HG03196 (cell line): ENCODE results near the gene PRODH.
"Not testable (repeated sequence)": the region's sequence is repeated elsewhere in the genome, so short reads cannot be mapped to it uniquely, and the experiment has no call there.

ENCODE experiments used
- ATAC-seq: cut with Tn5 transposase; IDR thresholded peaks from one replicate; pipeline ENCODE4 v1.9.1; 2021; ENCODE audit not compliant: unreplicated experiment

Gene PRODH

DNA sequence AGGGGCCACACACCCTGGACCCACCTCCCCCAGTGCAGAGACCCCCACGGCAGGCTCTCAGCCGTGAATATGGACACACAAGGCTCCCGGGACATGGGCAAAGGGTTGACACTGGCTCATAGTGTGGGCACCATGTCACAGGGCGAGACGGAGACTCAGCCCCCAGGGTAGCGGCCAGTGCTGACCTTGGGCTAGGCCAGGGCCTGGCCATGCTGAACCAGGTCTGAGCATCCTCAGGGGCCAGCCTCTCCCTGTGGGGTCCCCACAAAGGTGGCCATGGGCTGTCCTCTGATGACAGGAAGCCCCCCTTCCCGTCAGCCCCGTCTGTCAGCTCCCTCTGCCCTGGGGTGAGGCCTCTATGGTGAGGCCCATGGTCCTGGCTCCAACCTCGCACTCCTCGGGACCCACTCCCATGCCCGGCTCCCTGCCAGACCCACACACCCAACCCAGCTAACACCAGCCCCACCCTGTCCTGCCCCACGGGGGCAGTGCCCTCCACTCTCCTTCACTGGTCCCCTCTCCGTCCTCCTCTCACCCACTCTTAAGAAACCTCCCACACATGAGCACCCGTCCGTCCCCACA lies 19.0 kb upstream of the PRODH start:
- ATAC-seq, result no peak

DNA sequence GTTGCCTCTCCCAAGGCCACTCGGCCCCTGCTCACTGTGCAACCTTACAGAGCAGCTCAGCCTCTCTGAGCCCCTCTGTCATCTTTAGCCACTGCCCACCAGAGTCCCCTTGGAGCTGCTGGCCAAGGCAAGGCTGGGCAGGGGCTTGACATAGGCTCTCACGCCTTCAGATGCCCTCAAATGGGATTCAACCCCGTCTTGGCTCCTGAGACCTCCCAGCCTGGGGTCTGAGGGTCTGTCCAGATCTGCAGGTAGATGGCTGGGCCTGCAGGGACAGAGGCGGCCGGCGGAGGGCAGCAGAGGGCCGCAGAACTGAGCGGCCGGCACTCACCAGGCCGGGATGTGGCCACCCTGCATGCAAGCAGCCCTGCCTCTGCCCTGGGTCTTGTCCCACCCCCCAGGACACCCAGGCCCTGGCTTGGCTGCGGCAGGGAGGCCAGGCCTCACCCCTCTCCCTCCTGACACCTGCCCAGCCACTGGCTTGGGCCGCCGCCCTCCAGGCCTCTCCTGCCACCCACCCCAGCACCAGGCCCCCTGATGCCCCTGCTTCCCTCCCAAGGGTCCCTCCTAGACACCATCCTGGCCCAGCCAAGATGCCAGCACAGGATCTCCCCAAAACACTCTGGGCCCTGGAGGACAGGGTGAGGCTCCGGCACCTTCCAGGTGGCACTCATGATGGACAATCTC lies 18.4 kb upstream of the PRODH start:
- not testable (repeated sequence) for ATAC-seq

- not testable (repeated sequence) for ATAC-seq
Measured at GRCh38 chr22:18953128-18953527, 17.0 kb upstream of the PRODH start.

GRCh38 chr22:18952022-18952421 lies 15.9 kb upstream of the PRODH start:
- ATAC-seq, result no peak

GRCh38 chr22:18950141-18950540 lies 14.0 kb upstream of the PRODH start:
- ATAC-seq, result no peak

- ATAC-seq, result no peak
Measured at GRCh38 chr22:18947905-18948304, 11.8 kb upstream of the PRODH start.

DNA sequence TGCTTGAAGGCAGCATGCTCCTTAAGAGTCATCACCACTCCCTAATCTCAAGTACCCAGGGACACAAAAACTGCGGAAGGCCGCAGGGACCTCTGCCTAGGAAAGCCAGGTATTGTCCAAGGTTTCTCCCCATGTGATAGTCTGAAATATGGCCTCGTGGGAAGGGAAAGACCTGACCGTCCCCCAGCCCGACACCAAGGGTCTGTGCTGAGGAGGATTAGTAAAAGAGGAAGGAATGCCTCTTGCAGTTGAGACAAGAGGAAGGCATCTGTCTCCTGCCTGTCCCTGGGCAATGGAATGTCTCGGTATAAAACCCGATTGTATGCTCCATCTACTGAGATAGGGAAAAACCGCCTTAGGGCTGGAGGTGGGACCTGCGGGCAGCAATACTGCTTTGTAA lies 11.0 kb upstream of the PRODH start:
- not testable (repeated sequence) for ATAC-seq

DNA sequence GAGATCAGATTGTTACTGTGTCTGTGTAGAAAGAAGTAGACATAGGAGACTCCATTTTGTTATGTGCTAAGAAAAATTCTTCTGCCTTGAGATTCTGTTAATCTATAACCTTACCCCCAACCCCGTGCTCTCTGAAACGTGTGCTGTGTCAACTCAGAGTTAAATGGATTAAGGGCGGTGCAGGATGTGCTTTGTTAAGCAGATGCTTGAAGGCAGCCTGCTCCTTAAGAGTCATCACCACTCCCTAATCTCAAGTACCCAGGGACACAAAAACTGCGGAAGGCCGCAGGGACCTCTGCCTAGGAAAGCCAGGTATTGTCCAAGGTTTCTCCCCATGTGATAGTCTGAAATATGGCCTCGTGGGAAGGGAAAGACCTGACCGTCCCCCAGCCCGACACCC lies 2.6 kb upstream of the PRODH start:
- ATAC-seq, result not testable (repeated sequence)

GRCh38 chr22:18934688-18935087 lies 1.4 kb downstream of the PRODH start:
- ATAC-seq, result not testable (repeated sequence)

DNA sequence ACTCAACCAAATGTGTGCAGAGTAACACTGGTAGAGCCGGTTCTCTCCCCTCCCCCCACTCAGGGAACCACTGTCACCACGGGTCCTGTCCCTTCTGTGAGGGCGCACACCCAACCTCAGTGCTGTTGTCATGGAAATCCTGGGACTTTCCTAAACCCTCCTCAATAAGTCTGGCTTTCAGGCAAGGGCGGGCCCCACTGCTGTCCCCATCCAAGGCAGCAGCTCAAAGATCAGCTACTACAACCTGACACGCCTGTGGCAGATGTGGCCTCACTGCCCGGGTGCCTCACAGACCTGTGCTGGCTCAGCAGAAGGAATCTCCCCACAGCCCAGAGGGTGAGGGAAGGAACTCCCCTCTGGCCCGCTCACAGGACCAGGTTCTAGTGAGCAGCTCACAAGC lies 2.2 kb downstream of the PRODH start:
- no peak for ATAC-seq

DNA sequence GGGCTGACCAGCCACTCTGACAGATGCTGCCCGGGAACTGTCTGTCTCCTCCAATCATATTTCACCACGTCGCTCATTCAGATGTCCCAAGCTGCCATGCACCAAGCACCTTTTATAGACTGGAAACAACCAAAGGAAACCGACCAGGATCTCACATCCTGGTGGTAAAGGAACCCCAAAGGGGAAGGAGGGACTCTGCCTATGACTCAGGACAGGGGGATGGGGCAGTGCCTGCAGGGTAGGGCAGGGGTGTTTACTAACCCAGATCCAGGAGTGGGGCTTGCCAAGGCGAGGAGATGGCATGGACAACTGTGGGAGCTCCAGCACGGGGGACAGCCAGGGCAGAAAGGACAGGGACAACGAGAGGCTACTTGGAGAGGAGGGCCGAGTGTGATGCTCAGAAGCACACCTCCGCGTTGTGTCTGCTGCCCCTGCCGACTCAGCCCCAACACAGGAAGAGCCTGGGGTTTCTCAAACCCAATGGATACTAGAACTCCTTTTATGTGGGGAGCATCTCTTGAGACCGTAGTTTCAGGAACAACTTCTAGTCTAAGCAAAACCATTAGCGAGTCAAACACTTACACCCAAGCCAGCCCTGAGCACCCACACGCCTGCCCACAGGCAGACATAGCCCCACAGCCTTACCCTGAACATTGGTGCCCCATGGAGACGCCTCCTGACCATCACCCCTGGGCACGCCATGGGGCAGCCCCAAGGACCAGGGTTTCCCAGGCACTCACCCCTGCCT lies 4.0 kb downstream of the PRODH start:
- ATAC-seq, result no peak

- no peak for ATAC-seq
Measured at GRCh38 chr22:18929459-18929858, 6.6 kb downstream of the PRODH start.

GRCh38 chr22:18927573-18927972 lies 8.5 kb downstream of the PRODH start:
- ATAC-seq, result no peak

- ATAC-seq, result no peak
Measured at GRCh38 chr22:18927020-18927419, 9.1 kb downstream of the PRODH start.

- no peak for ATAC-seq
Measured at GRCh38 chr22:18925368-18926064, 10.6 kb downstream of the PRODH start.

- not testable (repeated sequence) for ATAC-seq
Measured at GRCh38 chr22:18920257-18920902, 15.7 kb downstream of the PRODH start.

DNA sequence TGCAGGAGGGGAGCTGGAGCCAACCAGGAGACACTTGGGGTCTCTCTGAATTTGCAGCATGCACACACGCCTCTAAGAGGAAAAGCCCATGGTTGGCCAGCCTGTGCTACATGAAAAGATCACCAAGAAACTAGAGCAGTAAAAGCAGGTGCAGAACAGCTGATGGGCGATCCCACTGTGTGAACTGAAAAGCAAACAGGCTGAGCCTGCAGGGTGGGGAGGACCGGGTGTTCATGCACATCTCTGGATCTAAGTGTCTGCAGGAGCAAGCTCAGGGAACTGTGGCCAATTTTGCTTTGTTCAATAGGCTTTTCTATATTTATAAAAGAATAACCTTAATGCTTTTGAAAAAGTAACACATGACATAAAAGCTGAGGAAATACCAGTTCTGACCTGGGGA lies 18.3 kb downstream of the PRODH start:
- ATAC-seq, result not testable (repeated sequence)

GRCh38 chr22:18915550-18915949 lies 20.5 kb downstream of the PRODH start:
- not testable (repeated sequence) for ATAC-seq

DNA sequence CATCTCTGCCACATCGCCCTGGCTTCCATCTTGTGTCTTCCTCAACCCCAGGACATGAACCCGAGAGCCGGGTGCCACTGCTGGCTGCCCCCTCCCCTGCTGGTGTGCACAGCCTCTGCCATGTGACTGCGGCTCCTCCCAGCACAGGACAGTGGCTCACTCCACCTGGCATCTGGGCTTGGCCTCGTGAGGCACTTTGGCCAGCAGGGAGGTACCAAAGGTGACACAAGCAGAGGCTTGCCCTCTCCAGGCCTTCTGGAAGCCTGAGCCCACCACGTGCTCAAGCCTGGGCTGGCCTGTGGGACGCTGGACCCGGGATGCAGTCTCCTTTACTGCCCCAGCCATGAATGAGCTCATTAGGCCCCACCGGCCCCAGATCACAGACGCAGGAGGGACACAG lies 21.5 kb downstream of the PRODH start:
- not testable (repeated sequence) for ATAC-seq

GRCh38 chr22:18912264-18912946 lies 23.7 kb downstream of the PRODH start:
- not testable (repeated sequence) for ATAC-seq
